ENCODE measurements around the gene UBE2J2.

DNA sequence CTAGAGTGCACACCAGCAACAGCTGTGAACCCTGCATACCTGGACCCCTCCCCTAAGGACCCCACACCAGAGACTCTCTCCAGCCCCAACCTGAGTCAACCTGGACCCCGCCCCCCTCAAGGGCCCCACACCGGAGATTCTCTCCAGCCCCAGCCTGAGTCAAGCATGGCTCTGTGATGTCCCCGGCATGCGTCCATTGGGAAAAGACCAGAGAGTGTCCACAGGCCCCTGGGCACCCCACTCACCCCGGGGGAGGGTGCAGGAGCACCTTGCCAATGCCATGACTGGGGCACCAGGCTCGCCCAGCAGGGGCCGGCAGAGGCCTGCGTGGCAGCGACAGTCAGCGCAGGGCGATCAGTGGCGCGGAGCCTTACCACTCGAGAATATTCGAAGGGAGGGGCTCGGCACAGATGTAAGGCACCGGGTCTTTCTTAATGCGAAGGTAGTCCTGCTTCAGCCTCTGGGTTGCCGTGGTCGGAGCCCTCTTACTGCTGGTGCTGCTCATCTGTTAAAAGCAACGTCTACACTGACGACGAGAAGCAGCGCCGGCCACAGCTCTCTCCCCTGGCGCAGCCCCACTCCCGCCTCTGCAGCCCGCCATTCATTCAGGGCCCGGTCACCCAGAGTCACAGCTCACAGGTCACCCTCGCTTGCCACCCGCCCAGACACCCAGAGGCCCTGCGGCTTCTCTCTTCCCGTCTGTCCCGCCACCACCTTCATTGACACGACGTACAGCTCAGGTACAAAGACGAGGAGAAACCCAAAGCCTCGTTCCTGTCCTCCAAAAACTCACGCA is 6.0 kb downstream of the UBE2J2 start:
- TF ChIP-seq RCOR1 (IDR thresholded peaks at IDR 0.05; ENCODE audit: low read depth, low read length) (no peak), TFCP2L1 (CRISPR knock-in tag; IDR thresholded peaks at IDR 0.05) (no peak), CHD2 (IDR thresholded peaks at IDR 0.05; ENCODE audit: low read length, partially characterized antibody) (no peak), POLR2A (IDR thresholded peaks at IDR 0.05; ENCODE audit: low read length) (no peak), HOXA7 (CRISPR knock-in tag; IDR thresholded peaks at IDR 0.05) (no peak), SMC3 (IDR thresholded peaks at IDR 0.05) (no peak), EP300 (IDR thresholded peaks at IDR 0.05) (no peak), ZNF302 (CRISPR knock-in tag; IDR thresholded peaks at IDR 0.05) (no peak), KDM5A (IDR thresholded peaks at IDR 0.05) (no peak), ESRRA (IDR thresholded peaks at IDR 0.05; ENCODE audit: borderline replicate concordance, low read length) (no peak), ZFP36 (IDR thresholded peaks at IDR 0.05; ENCODE audit: borderline replicate concordance, partially characterized antibody) (no peak)
- TF ChIP-seq, protein P1, sequence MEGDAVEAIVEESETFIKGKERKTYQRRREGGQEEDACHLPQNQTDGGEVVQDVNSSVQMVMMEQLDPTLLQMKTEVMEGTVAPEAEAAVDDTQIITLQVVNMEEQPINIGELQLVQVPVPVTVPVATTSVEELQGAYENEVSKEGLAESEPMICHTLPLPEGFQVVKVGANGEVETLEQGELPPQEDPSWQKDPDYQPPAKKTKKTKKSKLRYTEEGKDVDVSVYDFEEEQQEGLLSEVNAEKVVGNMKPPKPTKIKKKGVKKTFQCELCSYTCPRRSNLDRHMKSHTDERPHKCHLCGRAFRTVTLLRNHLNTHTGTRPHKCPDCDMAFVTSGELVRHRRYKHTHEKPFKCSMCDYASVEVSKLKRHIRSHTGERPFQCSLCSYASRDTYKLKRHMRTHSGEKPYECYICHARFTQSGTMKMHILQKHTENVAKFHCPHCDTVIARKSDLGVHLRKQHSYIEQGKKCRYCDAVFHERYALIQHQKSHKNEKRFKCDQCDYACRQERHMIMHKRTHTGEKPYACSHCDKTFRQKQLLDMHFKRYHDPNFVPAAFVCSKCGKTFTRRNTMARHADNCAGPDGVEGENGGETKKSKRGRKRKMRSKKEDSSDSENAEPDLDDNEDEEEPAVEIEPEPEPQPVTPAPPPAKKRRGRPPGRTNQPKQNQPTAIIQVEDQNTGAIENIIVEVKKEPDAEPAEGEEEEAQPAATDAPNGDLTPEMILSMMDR (IDR thresholded peaks at IDR 0.05) = no peak
- TF ChIP-seq, protein P2, sequence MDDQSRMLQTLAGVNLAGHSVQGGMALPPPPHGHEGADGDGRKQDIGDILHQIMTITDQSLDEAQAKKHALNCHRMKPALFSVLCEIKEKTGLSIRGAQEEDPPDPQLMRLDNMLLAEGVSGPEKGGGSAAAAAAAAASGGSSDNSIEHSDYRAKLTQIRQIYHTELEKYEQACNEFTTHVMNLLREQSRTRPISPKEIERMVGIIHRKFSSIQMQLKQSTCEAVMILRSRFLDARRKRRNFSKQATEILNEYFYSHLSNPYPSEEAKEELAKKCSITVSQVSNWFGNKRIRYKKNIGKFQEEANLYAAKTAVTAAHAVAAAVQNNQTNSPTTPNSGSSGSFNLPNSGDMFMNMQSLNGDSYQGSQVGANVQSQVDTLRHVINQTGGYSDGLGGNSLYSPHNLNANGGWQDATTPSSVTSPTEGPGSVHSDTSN (IDR thresholded peaks at IDR 0.05) = no peak
- TF ChIP-seq, protein P3, sequence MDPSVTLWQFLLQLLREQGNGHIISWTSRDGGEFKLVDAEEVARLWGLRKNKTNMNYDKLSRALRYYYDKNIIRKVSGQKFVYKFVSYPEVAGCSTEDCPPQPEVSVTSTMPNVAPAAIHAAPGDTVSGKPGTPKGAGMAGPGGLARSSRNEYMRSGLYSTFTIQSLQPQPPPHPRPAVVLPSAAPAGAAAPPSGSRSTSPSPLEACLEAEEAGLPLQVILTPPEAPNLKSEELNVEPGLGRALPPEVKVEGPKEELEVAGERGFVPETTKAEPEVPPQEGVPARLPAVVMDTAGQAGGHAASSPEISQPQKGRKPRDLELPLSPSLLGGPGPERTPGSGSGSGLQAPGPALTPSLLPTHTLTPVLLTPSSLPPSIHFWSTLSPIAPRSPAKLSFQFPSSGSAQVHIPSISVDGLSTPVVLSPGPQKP (IDR thresholded peaks at IDR 0.05; ENCODE audit: low read depth, low read length) = no peak
